ENCODE data around the gene MACROH2A1. TPM values are rescaled to one million over a fixed set of nuclear protein-coding genes. Genes with fewer than 3 reads are reported as not detected.

Gene MACROH2A1
- total and polyA plus RNA-seq, 2 donors from 2014 or later, result 99.4 to 144 TPM

- Histone ChIP-seq H3K4me3 (ENCODE audit: low read length in 3 of 3) (no peak overlapping the region), H3K27me3 (ENCODE audit: control insufficient read depth, insufficient read depth, low read length) (no peaks in the 10 kb centered on the region), H3K36me3 (ENCODE audit: control insufficient read depth in 2 of 3, insufficient read depth in 3 of 3, low read length in 3 of 3) (no peaks in the 10 kb centered on the region), H3K9me3 (ENCODE audit: control insufficient read depth in 2 of 3, insufficient read depth in 1 of 3, low read length in 3 of 3) (no peaks in the 10 kb centered on the region), H3K9ac (ENCODE audit: low read length in 3 of 3) (no peak overlapping the region), H3K4me1 (ENCODE audit: control insufficient read depth in 2 of 3, insufficient read depth in 2 of 3, low read depth in 1 of 3, low read length in 3 of 3) (no peaks in the 10 kb centered on the region), H3K27ac (ENCODE audit: low read depth in 2 of 2, low read length in 2 of 2) (no peak overlapping the region)
- TF ChIP-seq CTCF (IDR thresholded peaks at IDR 0.05; ENCODE audit: borderline replicate concordance, extremely low read depth, insufficient read depth), result no peak
- DNase-seq (no peak), FAIRE-seq (no peak)
- intact Hi-C loops (cut with DNase I), result no loop called here
These were observed 103.2 kb downstream of the MACROH2A1 start for GRCh38 chr5:135295852-135296251.

GRCh38 chr5:135294793-135295192 lies 104.2 kb downstream of the MACROH2A1 start:
- H3K9me3 ChIP-seq (ENCODE audit: control insufficient read depth in 2 of 3, insufficient read depth in 1 of 3, low read length in 3 of 3), result no peaks in the 10 kb centered on the region
- FAIRE-seq, result no peak
- no peak for DNase-seq
- no peaks in the 10 kb centered on the region for H3K36me3 ChIP-seq (ENCODE audit: control insufficient read depth in 2 of 3, insufficient read depth in 3 of 3, low read length in 3 of 3)
- no peak overlapping the region for H3K4me3 ChIP-seq (ENCODE audit: low read length in 3 of 3)
- no peaks in the 10 kb centered on the region for H3K4me1 ChIP-seq (ENCODE audit: control insufficient read depth in 2 of 3, insufficient read depth in 2 of 3, low read depth in 1 of 3, low read length in 3 of 3)
- no peak overlapping the region for H3K9ac ChIP-seq (ENCODE audit: low read length in 3 of 3)
- TF ChIP-seq CTCF (IDR thresholded peaks at IDR 0.05; ENCODE audit: borderline replicate concordance, extremely low read depth, insufficient read depth), result no peak
- no peak overlapping the region for H3K27ac ChIP-seq (ENCODE audit: low read depth in 2 of 2, low read length in 2 of 2)
- intact Hi-C loops (cut with DNase I), result no loop called here
- H3K27me3 ChIP-seq (ENCODE audit: control insufficient read depth, insufficient read depth, low read length), result no peaks in the 10 kb centered on the region

- FAIRE-seq (no peak), DNase-seq (no peak)
- H3K27ac ChIP-seq (ENCODE audit: low read depth in 2 of 2, low read length in 2 of 2), result no peak overlapping the region
- no peaks in the 10 kb centered on the region for H3K27me3 ChIP-seq (ENCODE audit: control insufficient read depth, insufficient read depth, low read length)
- H3K4me1 ChIP-seq (ENCODE audit: control insufficient read depth in 2 of 3, insufficient read depth in 2 of 3, low read depth in 1 of 3, low read length in 3 of 3), result no peaks in the 10 kb centered on the region
- no peak overlapping the region for H3K9ac ChIP-seq (ENCODE audit: low read length in 3 of 3)
- H3K9me3 ChIP-seq (ENCODE audit: control insufficient read depth in 2 of 3, insufficient read depth in 1 of 3, low read length in 3 of 3), result peaks cover 0 to 6% (median 0%) of the 10 kb centered on the region in 3 donors
- H3K36me3 ChIP-seq (ENCODE audit: control insufficient read depth in 2 of 3, insufficient read depth in 3 of 3, low read length in 3 of 3), result no peaks in the 10 kb centered on the region
- intact Hi-C loops (cut with DNase I), result no loop called here
- no peak for TF ChIP-seq CTCF (IDR thresholded peaks at IDR 0.05; ENCODE audit: borderline replicate concordance, extremely low read depth, insufficient read depth)
- H3K4me3 ChIP-seq (ENCODE audit: low read length in 3 of 3), result no peak overlapping the region
These were observed 109.4 kb downstream of the MACROH2A1 start for GRCh38 chr5:135289651-135290050.

GRCh38 chr5:135287551-135287950 lies 111.5 kb downstream of the MACROH2A1 start:
- Histone ChIP-seq H3K27me3 (ENCODE audit: control insufficient read depth, insufficient read depth, low read length) (no peaks in the 10 kb centered on the region), H3K4me1 (ENCODE audit: control insufficient read depth in 2 of 3, insufficient read depth in 2 of 3, low read depth in 1 of 3, low read length in 3 of 3) (no peaks in the 10 kb centered on the region), H3K27ac (ENCODE audit: low read depth in 2 of 2, low read length in 2 of 2) (no peak overlapping the region), H3K9me3 (ENCODE audit: control insufficient read depth in 2 of 3, insufficient read depth in 1 of 3, low read length in 3 of 3) (peaks cover 0 to 6% (median 0%) of the 10 kb centered on the region in 3 donors), H3K4me3 (ENCODE audit: low read length in 3 of 3) (no peak overlapping the region), H3K9ac (ENCODE audit: low read length in 3 of 3) (no peak overlapping the region), H3K36me3 (ENCODE audit: control insufficient read depth in 2 of 3, insufficient read depth in 3 of 3, low read length in 3 of 3) (no peaks in the 10 kb centered on the region)
- no peak for TF ChIP-seq CTCF (IDR thresholded peaks at IDR 0.05; ENCODE audit: borderline replicate concordance, extremely low read depth, insufficient read depth)
- intact Hi-C loops (cut with DNase I), result no loop called here
- DNase-seq (no peak), FAIRE-seq (no peak)
